NOMO-1 treated with DMSO at 0.1 percent for 48 hours (cell line): ENCODE measurements around the gene GATM.
"Not testable (repeated sequence)": the region's sequence is repeated elsewhere in the genome, so short reads cannot be mapped to it uniquely, and the experiment has no call there.

Experiments used
- DNase-seq: peaks from one replicate; lab custom pipeline; 2025; ENCODE audit not compliant: unreplicated experiment; lab: John Stamatoyannopoulos, UW

The GATM gene

DNA sequence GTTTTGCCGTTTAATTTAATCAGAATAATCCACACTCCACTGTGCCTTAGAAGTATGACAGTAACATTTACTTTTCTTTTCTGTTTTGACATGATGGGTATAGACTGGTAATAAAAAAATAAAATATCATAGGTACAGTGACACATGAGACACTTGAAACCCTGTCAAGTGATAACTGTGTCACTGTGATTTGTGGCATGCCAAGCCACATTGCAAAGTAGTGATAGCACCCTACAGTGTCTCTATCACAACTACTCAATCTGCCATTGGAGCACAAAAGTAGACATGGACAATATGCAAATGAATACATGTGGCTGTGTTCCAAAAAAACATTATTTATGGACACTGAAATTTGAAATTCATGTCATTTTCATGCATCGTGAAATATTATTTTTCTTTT lies 22.5 kb downstream of the GATM start:
- DNase-seq = no peak

DNA sequence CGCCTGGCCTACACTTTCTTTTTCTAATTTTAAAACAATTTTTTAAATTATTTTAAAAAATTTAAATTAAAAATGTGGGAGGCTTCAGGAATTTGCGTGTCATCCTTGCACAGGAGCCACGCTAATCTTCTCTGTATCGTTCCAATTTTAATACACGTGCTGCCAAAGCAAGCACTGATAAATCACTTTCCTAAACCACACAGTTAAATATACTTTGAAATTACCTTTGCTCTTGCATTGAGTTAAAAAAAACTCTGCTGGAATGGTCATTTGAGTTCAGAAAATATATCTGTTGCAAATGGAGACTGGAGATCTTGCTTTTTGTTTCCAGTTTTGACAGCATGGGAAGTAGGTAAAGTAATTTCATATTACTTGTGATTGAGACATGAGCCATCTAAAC lies 23.6 kb downstream of the GATM start:
- DNase-seq = no peak

DNA sequence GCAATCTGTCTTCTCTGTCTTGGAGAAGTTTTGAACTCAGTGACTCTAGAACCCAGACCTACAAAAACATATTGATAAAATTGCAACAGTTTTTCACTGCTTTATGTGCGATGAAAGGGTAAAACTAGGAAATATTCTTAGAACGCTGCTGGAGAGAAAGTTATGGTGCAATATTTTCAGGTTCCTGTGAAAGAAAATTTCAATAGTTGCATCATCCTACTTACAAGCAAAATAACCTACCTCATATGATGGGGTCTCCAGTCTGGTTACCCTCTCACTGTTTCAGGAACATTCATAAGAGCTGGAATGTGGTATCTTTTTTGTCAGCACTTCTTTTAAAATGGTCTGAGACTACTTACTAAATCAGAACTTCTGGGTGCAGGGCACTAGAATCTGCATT lies 27.1 kb downstream of the GATM start:
- peak; percentile 31 for DNase-seq

DNA sequence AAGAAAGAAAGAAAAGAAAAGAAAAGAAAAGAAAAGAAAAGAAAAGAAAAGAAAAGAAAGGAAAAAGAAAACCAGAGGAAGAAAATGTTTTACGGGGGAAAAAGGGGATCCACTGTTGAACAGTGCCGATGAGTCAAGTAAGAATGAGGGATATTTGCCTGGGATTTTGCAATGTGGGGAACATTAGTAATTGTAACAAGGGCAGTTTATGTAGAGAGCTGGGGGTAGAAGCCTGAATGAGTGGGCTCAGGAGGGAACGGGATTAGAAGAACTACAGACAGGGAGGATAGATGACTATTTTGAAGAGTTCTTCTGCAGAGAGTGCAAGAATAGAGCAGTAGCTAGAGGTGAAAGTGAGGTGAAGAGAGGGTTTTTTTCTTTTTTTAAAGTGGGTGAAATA lies 28.7 kb downstream of the GATM start:
- no peak for DNase-seq

DNA sequence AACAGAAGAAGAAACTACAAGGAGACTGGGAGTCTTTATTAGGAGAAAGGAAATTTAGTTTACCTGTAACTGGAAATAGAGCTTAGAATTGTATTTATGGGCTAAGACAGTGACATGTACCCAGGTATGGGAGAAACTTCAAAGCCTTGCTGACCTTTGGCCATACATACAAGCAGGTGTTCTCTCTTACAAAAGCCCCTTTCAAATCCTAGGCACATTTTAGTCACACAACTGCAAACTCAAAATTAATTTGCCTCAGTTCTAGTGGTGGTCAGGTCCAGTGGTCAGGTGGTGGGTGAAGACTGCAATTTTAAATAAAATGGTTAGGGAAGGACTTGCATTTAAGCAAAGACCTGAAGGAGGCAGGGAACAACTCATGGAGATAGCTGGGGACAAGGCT lies 30.4 kb downstream of the GATM start:
- no peak for DNase-seq

DNA sequence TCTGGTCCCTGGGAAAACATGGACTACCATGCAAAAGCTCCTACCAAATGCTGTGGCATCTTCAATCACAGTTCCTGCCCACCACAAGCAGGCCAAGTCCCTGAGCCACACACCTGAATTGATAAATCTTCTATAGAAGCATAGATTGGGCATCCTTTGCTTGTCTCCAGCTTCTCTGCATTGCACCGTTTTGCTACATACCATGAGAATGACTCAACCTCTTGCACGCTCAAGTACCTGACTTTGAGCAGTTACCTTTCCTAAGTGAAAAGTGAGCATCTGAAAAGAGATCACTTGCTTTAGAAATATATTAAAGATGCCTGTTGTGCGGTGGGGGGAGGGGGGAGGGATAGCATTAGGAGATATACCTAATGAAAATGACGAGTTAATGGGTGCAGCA lies 31.3 kb downstream of the GATM start:
- DNase-seq = no peak

DNA sequence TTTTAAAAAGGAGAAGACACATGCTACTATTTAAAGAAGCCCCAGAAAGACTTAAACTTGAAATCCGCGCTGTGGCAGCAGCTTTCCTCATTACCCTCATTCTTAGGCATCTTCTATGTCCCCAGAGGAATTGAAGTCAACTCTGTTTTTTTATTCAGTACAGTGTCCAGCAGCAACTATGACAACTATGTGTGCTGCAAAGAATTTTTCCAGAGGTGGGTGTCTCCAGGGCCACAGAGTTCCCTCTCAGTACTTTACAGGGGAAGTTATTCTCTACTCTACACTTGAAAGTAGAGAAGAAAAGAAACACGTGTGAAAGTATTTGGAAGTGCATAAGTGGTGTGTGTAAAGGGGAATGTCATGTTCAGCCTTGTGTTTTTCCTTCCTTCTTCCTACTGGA lies 32.0 kb downstream of the GATM start:
- DNase-seq = no peak

DNA sequence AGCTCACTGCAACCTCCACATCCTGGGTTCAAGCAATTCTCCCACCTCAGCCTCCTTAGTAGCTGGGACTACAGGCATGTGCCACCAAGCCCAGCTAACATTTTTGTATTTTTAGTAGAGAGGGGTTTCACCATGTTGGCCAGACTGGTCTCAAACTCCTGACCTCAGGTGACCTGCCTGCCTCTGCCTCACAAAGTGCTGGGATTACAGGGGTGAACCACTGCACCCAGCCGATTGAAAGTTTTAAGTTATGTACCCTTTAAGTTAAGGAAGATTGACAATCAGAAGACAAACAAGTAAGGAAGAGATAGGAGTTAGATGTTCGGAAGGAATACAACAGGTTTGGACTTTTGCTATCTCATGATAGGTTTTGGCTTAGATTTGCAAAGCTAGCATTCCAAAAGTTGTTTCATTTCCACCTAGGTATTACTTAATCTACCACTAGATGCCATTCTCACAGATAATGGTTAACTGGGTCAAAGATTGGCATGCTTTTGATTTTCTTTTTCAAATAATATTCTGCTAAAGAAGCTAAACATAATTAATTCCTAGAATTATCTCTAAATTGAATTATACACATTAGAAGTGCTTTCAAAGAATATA lies 35.0 kb downstream of the GATM start:
- no peak for DNase-seq

DNA sequence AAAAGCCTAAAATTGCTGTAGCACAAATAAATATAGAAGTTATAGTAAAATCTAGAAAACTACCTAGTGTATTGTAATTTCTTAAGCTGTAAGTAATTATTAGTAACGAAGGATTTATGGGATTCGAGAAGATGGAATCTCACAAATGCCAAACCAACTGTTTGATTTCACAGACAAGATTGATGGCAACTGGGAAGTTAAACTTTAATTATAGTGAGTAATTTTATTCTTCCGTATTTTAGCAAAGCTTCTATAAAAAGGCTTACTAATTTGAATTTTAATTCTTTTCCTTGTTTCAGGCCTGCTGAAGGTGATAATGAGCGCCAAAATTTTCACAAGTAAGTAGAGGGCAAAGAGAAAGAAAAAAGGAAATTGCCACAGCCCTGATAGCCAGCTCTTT lies 36.6 kb downstream of the GATM start:
- DNase-seq = no peak

DNA sequence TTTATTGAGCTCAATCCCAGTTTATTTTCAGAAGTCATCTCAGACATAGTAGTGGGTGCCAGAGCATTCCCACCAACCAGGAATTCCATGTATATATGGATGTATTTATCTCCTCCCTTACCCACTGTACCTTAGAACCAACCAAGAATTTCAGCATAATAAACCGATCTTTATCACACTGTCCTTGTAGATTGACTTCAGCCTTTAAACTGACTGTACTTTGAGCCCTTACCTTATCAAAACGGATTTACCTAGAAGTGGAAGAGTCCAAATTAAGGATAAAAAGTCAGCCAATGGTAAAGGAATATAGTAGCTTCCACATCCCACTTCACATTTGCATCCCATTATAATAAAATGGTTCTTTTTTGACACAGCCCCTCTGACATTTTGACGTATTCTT lies 37.9 kb downstream of the GATM start:
- no peak for DNase-seq

DNA sequence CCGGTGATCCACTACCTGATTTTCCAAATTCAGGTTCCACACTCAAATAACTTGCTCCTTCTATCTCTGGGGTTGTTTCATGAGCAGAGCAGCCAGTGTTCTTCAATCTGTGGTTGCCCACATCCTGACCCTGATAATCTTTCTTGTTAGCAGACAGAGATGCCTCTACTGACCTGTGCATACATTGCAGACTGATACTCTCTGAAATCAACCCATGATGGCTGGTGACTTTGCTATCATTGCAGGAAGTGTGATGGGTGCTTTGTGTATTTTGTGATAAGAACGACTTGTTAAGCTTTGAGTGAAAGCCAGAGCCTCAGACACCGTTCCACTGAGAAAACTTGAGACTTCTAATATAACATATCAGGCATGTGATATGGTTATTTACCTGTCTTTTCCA lies 39.9 kb downstream of the GATM start:
- no peak for DNase-seq

DNA sequence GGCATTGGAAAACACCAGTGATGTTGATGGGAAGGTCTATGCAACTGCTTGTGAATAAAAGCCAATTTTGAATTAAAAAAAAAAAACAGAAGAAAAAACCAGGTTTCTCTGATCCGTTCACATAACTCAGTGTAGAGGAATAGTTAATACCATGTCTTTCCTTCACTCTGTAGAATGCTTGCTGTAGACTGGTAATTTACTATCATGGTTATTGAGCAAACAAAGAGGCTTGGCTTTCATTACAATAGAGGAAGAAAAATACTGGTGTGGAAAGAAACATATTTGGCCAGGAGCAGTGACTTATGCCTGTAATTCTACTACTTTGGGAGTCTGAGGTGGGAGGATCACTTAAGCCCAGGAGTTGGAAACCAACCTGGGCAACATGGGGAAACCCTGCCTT lies 41.1 kb downstream of the GATM start:
- DNase-seq = peak; percentile 28

DNA sequence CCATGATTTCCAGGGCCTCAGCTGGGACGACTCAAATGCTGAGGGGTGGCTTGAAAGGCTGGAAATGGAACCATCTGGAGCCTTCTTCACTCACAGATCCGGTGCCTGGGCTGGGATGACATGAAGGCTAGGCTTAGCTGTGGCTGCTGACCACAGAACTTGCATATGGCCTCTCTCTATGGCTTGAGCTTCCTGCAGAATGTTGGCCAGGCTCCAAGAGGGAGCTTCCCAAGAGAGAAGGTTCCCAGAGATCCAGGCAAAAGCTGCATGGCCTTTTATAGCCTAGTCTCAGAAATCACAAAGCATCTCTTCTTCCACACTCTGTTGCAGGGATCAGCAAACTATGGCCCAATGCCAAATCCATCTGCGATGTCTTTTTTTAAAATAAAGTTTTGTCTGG lies 44.8 kb downstream of the GATM start:
- DNase-seq = no peak

DNA sequence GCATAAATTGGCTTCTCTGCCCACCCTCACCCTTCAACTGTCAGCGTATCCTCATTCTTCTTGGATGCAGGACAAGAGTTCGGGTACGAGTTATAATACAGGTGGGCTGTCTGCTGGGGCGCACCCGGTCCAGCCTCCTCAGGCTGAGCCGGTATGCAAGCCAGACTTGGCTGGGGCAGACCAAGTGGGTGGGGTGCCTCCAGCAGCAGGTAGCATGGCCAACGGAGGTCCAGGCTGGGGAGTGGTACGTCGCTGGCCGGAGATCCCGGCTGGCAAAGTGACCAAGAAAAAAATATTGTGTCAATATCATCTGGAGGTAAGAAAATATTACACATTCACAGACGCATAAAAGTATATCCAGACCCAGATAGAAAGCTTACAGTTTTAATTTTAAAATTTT lies 45.6 kb downstream of the GATM start:
- no peak for DNase-seq

DNA sequence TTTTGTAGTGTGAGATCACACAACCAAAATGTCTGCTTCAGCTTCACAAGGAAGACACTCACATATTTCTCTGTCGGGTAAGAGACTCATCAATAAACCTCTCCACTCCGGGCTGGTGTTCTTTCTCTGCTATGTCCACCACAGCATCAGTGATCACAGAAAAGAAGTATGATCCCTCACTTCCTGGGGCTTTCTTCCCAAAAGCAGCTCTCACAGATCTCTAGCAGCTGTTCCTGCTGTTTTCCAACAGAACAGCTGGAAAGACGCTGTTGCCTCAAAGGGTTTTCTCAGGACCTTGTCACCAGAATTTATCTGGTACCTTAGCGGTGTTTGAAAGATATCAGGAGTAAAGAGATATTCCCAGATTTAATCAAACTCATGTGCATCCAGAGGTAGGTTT lies 46.4 kb downstream of the GATM start:
- DNase-seq = no peak

DNA sequence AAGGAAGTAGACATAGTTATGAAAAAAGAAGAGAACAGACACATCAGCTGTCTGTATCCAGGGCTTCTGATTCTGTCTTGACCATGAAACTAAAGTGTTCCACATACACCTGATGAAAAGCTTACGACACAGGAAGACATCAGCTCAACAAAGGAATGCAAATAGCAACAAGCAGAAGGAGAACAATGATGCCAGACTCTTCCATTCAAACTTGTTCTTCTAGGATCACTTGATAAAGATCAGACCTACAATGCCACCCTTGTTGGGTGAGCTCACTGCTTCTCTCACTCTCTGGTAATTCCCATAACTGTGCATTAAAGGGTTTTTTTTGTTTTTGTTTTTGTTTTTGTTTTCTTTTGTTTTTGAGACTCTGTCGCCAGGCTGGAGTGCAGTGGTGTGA lies 49.7 kb downstream of the GATM start:
- no peak for DNase-seq

DNA sequence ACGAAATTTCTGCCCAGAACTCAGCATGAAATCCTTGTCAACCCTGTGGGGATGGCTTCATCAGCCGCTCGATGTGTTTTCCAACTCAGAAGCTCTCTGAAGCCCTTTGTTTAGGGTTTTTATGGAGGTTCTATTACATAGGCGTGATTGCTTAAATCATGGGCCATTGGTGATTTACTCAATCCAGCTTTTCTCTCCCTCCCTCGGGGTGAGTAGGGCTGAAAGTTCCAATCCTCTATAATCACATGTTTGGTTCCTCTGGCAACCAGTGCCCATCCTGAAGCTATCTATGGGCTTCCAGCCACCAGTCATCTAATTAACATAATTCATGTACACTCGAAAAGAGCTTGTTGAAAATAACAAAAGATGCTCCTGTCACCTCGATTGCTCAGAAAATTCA lies 51.6 kb downstream of the GATM start:
- DNase-seq = no peak

DNA sequence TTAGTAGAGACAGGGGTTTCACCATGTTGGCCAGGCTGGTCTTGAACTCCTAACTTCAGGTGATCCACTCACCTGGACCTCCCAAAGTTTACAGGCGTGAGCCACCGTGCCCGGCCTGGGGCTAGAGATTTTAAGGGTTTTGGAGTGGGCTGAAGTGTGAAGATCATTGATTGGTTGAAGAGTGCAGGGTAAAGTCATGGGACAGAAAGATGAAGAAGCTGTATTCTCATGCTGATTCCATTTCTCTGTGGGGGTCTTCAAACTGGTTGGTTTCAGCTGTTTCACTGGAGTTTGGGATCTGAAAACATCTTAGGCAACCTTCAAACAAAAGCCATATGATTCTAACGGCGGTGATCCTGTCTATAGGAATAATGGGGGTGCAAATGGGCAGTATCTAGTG lies 52.1 kb downstream of the GATM start:
- no peak for DNase-seq

DNA sequence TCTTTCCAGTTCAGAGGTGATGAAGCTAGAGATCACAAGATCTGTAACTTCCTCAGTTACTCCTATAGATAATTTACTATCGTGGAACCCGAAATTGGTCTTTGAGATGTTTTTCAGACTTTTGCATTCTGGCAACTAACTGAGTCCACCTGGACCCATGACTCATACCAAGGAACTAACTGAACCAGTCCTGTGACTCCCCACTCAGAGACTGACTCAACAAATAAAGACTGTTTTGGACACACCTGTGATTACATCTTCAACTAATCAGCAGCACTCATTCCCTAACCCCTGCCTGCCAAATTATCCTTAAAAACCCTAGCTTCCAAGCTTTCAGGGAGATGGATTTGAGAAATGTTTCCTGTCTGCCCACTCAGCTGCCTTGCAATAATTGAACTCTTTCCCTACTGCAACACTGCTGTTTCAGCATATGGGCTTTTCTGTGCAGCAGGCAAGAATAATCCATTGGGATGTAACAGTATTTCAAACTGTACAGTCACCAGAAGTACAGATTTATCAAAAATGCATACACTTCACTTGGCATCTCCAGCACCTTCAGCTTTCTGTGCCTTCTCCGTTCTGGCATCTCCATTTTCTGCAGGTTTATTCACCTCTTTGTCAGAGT lies 57.7 kb downstream of the GATM start:
- no peak for DNase-seq

DNA sequence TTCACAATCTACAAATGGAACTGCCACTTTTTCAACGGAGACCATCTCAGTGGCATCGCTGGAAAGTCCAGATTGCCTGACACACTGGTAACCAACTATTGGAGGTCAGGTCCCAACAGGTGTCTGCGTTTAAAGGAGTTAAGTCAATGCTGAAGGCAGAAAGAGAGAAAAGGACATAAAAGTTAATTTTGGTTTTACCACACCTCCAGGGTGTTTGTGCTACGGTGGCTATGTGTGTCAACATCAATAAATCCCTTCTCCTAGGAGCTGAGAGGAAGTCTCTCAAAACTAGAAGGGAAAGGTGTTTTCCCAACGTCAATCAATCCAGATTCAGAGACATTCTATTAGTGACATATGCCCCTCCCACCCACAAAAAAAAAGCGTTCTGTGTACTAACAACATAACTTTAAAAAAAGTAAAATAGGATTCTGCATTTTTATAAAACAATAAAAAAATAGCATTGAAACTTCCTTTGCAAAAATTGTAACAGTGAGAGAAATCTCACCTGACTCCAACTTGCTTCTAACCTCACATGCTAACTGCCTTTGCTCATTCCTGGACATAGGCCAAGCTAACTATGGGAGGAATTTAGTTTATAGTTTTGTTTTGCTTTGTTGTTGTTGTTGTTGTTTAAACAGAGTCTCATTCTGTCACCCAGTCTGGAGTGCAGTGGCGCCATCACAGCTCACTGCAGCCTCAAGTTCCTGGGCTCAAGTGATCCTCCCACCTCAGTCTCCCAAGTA lies 58.7 kb downstream of the GATM start:
- no peak for DNase-seq

DNA sequence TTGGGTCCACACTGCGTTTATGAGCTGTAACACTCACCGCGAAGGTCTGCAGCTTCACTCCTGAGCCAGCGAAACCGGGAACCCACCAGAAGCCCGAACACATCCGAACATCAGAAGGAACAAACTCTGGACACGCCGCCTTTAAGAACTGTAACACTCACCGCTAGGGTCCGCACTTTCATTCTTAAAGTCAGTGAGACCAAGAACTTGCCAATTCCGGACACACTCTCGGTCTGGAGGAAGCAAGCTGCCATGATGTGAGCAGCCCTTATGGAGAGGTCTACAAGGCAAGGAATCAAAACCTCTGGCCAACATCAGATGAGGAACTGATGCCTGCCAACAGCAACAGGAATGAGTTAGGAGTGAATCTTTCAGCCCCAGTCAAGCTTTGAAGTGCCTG lies 63.4 kb downstream of the GATM start:
- DNase-seq = peak; percentile 49

DNA sequence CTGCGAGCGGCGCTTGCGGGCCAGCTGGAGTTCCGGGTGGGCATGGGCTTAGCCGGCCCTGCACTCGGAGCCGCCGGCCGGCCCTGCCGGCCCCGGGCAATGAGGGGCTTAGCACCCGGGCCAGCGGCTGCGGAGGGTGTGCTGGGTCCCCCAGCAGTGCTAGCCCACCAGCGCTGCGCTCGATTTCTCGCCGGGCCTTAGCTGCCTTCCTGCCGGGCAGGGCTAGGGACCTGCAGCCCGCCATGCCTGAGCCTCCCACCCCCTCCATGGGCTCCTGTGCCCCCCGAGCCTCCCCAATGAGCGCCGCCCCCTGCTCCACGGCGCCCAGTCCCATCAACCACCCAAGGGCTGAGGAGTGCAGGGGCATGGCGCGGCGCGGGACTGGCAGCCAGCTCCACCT lies 64.2 kb downstream of the GATM start:
- DNase-seq = not testable (repeated sequence)
